Mesangial cell (primary cell): ENCODE results near the gene GPR62. TPM values are rescaled to one million over a fixed set of nuclear protein-coding genes. Genes with fewer than 3 reads are reported as not detected.

Source experiments
- total RNA-seq: library from RNA; depleted of rRNA; stranded (reverse); fragments of >200 nt; gene quantifications from 2 replicates; pipeline ENCODE4 v1.2.3, GENCODE V29; 2015

GPR62 gene
- total RNA-seq: 0.25 and 0.49 TPM in 2 replicates

DNA sequence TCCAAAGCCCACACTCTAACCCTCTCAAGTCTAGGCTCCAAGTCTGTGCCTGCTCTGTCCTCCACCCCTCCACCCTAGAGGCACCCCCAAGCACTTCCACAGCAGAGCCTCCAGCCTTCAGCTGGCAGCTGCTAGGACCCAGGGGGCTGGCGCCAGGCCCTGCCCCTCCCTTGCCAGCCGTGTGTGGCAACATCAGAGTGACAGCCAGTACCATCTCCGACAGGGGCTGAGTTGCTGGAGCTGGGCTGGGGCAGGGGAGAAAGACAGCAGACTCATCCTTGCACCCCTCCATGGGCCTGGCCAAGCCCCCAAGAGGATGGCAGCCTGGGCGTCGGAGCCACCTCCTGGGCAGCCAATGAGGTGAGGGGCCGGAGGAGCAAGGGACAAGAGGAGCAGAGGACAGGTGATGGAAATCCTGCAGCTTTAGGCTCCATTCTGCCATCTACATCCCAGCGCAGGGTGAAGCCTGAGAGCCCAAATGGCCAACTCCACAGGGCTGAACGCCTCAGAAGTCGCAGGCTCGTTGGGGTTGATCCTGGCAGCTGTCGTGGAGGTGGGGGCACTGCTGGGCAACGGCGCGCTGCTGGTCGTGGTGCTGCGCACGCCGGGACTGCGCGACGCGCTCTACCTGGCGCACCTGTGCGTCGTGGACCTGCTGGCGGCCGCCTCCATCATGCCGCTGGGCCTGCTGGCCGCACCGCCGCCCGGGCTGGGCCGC, at the start of gene GPR62:
Gene GPR62 (plus strand): TSS at position 207 of the 718 bp plus-strand sequence. CDS start 272 bp downstream, at position 479.

GRCh38 chr3:51941798-51942602, 13.2 kb upstream of the GPR62 start, which contains the start of the genes PARP3 and RRP9:
PARP3 (plus strand) TSS chr3:51942363; CDS start chr3:51943356, 993 bp downstream.
RRP9 (minus strand) TSS chr3:51941904; CDS start chr3:51941867, 37 bp downstream.

GRCh38 chr3:51967384-51968169, 12.4 kb downstream of the GPR62 start, which contains the start of gene PCBP4:
PCBP4 (minus strand) TSS chr3:51967454; CDS start chr3:51961240, 6,214 bp downstream.

DNA sequence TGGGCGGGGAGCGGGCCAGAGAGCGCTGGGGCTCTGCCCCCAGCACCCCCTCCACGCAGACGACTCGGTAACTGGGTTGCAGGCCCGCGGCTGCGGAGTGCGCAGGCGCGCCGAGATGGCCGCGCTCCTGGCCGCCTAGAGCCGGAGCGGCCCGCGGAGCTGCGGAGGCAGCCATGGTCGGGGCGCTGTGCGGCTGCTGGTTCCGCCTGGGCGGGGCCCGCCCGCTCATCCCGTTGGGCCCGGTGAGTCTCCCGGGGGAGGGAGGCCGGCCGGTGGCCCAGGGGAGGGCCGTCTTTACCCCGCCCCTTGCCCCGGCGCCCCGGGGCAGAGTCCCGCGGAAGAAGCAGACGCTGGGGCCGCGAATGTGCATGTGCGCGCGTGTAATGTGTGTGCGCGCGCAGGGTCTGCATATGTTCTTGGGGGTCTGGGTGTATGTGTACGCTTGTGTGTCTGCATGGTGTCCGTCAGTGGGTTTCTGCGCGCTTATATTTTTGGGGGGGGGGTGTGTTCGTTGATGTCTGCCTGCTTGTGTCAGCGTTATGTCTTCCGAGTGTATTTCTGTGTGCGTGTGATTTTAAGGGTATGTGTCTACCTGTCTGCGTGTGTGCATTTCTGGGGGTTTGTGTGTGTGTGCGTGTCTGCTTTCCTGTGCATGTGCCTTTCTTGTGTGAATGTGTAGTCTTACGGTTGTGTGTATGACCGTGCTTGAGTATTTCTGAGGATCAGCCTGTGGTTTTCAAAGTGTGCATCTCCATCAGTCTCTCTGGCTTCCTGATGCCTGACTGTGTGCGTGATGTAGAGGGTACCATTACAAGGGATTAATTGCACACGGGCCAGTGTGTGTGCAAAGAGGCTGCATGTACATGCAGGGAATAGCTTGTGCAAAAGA, 20.0 kb downstream of the GPR62 start, which contains the start of gene ABHD14A:
Gene ABHD14A (plus strand): TSS at position 102 of the 889 bp plus-strand sequence. CDS start 72 bp downstream, at position 174.

DNA sequence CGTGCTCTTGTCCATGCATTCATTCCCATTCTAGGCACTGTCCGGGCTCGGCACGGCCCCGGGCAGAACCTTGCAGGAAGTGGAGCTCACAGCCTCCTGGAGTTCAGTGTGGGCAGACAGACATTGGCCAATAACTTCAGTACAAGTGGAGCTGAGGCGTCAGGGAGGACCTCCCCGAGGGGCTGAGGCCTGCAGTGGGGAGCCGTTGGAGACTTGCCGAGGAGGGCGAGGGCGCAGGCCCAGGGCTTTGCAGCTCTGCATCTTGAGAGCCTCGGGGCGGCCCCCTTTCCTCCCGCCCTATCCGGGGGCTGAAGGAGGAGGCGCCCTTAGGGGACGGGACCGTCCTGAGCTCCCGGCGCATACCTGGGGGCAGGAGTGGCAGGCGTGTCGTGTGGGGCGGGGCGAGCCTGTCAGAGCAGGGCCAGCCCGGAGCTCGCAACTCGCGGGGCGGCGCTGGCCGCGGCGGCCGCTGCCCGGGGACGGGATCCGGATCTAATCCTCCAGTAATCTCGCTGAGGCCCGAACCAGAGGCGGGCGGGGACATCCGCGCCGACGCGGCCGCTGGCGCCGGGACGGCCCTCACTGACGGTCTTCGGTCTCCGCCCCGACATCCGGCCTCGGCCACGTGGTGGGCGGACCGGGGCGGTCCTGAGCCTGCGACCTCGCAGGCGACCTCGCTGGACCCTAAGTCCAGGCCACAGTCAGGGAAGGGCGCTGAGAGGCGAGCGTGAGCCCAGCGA, 27.8 kb downstream of the GPR62 start, which contains the start of gene ACY1:
Gene ACY1 (plus strand): TSS at position 698 of the 740 bp plus-strand sequence. CDS start 530 bp downstream, outside the sequence.

DNA sequence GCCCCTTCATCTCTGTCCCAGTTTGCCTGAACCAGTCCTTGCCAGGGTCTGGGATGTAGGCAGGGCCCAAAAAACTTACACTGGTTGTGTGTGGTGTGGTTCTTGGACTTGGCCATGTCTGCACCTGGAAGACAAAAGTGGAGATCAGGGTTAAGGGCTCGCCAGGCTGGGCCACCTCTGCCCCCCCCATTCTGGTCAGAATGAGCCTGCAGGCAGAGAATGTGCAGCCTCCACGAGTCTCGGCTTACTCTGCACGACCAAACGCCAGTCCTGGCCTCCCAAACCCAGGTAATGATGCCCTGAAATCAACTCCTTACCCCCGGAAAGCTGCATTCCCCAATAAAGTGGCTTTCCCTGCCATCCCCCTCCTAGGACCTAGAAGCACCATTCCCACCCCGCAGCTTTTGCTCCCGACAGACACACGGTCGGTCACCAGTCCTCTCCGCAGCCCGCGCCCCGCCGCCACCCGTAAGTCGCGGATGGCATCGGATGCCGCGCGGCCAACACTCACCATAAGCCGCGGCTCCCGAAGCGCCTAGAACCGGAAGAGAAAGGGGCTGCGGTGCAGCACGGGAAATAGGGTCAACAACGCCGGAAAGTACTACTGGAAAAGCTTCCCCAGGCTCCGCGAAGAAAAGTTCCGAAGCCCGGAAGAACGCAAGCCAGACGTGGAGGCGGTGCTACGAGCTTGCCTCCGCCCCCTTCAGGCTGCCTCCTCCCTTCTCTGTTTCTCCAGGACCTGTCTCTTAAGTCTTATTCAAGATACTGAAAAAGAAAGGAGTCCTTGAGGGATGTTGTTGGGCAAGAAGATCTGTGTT, 40.4 kb downstream of the GPR62 start, which contains the start of gene RPL29:
Gene RPL29 (minus strand): TSS at position 550 of the 818 bp plus-strand sequence. CDS start 434 bp downstream, at position 116.

Other genes starting within 250 kb of the GPR62 start
- 0.16 TPM in 1 of 2 replicates, not detected in the other for gene GRM2, start 248.3 kb upstream of the GPR62 start, total RNA-seq
- gene IQCF6, start 176.1 kb upstream of the GPR62 start, total RNA-seq: not detected in 2 replicates
- not detected in 2 replicates for gene IQCF2, start 93.8 kb upstream of the GPR62 start, total RNA-seq
- gene IQCF5, start 79.8 kb upstream of the GPR62 start, total RNA-seq: not detected in 2 replicates
- not detected in 2 replicates for gene IQCF1, start 52.0 kb upstream of the GPR62 start, total RNA-seq
- gene RRP9, start 13.5 kb upstream of the GPR62 start, total RNA-seq: 19.0 and 38.0 TPM in 2 replicates
- 10.8 and 19.9 TPM in 2 replicates for gene PARP3, start 13.0 kb upstream of the GPR62 start, total RNA-seq
- gene PCBP4, start 12.1 kb downstream of the GPR62 start, total RNA-seq: 68.7 and 81.2 TPM in 2 replicates
- 26.1 and 81.4 TPM in 2 replicates for gene ABHD14B, start 18.7 kb downstream of the GPR62 start, total RNA-seq
- 24.8 and 44.9 TPM in 2 replicates for gene ABHD14A, start 19.7 kb downstream of the GPR62 start, total RNA-seq
- gene ACY1, start 28.2 kb downstream of the GPR62 start, total RNA-seq: 50.8 and 54.1 TPM in 2 replicates
- gene RPL29, start 40.5 kb downstream of the GPR62 start, total RNA-seq: 1,554 and 1,953 TPM in 2 replicates
- gene DUSP7, start 101.2 kb downstream of the GPR62 start, total RNA-seq: 25.4 and 32.1 TPM in 2 replicates
- gene POC1A, start 199.0 kb downstream of the GPR62 start, total RNA-seq: 3.9 and 34.7 TPM in 2 replicates
- 48.4 and 49.0 TPM in 2 replicates for gene ALAS1, start 242.8 kb downstream of the GPR62 start, total RNA-seq